Astrocyte (in vitro differentiated cells and primary cell): ENCODE data around the gene SERPINH1. TPM values are rescaled to one million over a fixed set of nuclear protein-coding genes. Genes with fewer than 3 reads are reported as not detected.

Experiments used
- DNase-seq: peaks from one replicate; pipeline ENCODE4 v3.0.0-alpha.2; 2010; ENCODE audit warnings: low read depth
- FAIRE-seq: peaks from 2 replicates; lab custom pipeline; 2011; peaks lifted over from hg19 to GRCh38; lab: Jason Lieb, UNC
- H2AFZ ChIP-seq: 2 replicates; pipeline ENCODE4 v1.6.0; 2012; ENCODE audit warnings: low read depth, low read length, inconsistent platforms
- H3K27ac ChIP-seq: 2 replicates; pipeline ENCODE4 v1.5.1; 2011; ENCODE audit warnings: low read depth, low read length, inconsistent platforms
- H3K27me3 ChIP-seq: 2 replicates; pipeline ENCODE4 v1.6.0; 2011; ENCODE audit warnings: low read length, inconsistent platforms; ENCODE audit not compliant: insufficient read depth
- H3K36me3 ChIP-seq: 2 replicates; pipeline ENCODE4 v1.5.1; 2011; ENCODE audit warnings: low read length, inconsistent platforms; ENCODE audit not compliant: insufficient read depth
- H3K4me1 ChIP-seq: 2 replicates; pipeline ENCODE4 v1.5.1; 2011; ENCODE audit warnings: low read length, inconsistent platforms; ENCODE audit not compliant: insufficient read depth
- H3K4me2 ChIP-seq: 2 replicates; pipeline ENCODE4 v1.6.0; 2012; ENCODE audit warnings: low read length, inconsistent platforms
- H3K4me3 ChIP-seq: 2 replicates; pipeline ENCODE4 v1.5.1; 2011; ENCODE audit warnings: low read depth, mild to moderate bottlenecking, low read length, inconsistent platforms; ENCODE audit not compliant: insufficient read depth
- H3K79me2 ChIP-seq: 2 replicates; pipeline ENCODE4 v1.6.0; 2012; ENCODE audit warnings: mild to moderate bottlenecking, low read length, inconsistent platforms; ENCODE audit not compliant: insufficient read depth
- H3K9ac ChIP-seq: 2 replicates; pipeline ENCODE4 v1.6.0; 2012; ENCODE audit warnings: mild to moderate bottlenecking, low read length, inconsistent platforms
- H3K9me3 ChIP-seq: 2 replicates; pipeline ENCODE4 v1.5.1; 2012; ENCODE audit warnings: low read depth, mild to moderate bottlenecking, low read length, inconsistent platforms; ENCODE audit not compliant: insufficient read depth
- H4K20me1 ChIP-seq: 2 replicates; pipeline ENCODE4 v1.6.0; 2012; ENCODE audit warnings: low read length, inconsistent platforms; ENCODE audit not compliant: insufficient read depth
- H3K27ac Mint-ChIP-seq: one replicate; pipeline ENCODE4 v1.8.0; 2021; ENCODE audit warnings: mild to moderate bottlenecking, mixed read lengths; ENCODE audit not compliant: unreplicated experiment
- H3K27me3 Mint-ChIP-seq: one replicate; pipeline ENCODE4 v1.8.0; 2021; ENCODE audit warnings: low read depth, mixed read lengths; ENCODE audit not compliant: unreplicated experiment
- H3K36me3 Mint-ChIP-seq: one replicate; pipeline ENCODE4 v1.8.0; 2021; ENCODE audit warnings: low read depth, mixed read lengths; ENCODE audit not compliant: unreplicated experiment
- H3K4me1 Mint-ChIP-seq: one replicate; pipeline ENCODE4 v1.8.0; 2021; ENCODE audit warnings: low read depth, mixed read lengths; ENCODE audit not compliant: unreplicated experiment
- H3K4me3 Mint-ChIP-seq: one replicate; pipeline ENCODE4 v1.8.0; 2021; ENCODE audit warnings: mild to moderate bottlenecking, moderate library complexity, mixed read lengths; ENCODE audit not compliant: unreplicated experiment
- H3K9me3 Mint-ChIP-seq: one replicate; pipeline ENCODE4 v1.8.0; 2021; ENCODE audit warnings: mild to moderate bottlenecking, mixed read lengths; ENCODE audit not compliant: unreplicated experiment
- CTCF ChIP-seq: IDR thresholded peaks from 2 replicates; pipeline ENCODE4 v1.5.1; 2011; ENCODE audit warnings: low read depth, mild to moderate bottlenecking, inconsistent platforms, low read length, moderate library complexity; ENCODE audit not compliant: insufficient read depth
- EZH2 ChIP-seq: IDR thresholded peaks from 2 replicates; pipeline ENCODE4 v1.6.1; 2012; ENCODE audit warnings: mild to moderate bottlenecking, low read length, inconsistent platforms; ENCODE audit not compliant: insufficient read depth
- total RNA-seq: library from RNA; stranded (reverse); gene quantifications from 2 replicates; pipeline ENCODE4 v1.2.1, GENCODE V29; 2021

SERPINH1 gene
- total RNA-seq, 1 donor from 2014 or later: 768 TPM

GRCh38 chr11:75536786-75537641, 25.0 kb upstream of the SERPINH1 start:
- Histone ChIP-seq H2AFZ (no peak overlapping the region), H3K36me3 (no peaks in the 10 kb centered on the region), H3K79me2 (no peaks in the 10 kb centered on the region), H4K20me1 (no peaks in the 10 kb centered on the region), H3K4me2 (no peak overlapping the region), H3K9ac (no peak overlapping the region), H3K27me3 (no peaks in the 10 kb centered on the region), H3K4me1 (peaks cover 7% of the 10 kb centered on the region), H3K9me3 (no peaks in the 10 kb centered on the region), H3K4me3 (no peak overlapping the region), H3K27ac (no peak overlapping the region)
- FAIRE-seq (no peak), DNase-seq (peak; percentile 29)
- no peak for TF ChIP-seq CTCF
- TF ChIP-seq EZH2: no peak
- H3K4me1 Mint-ChIP-seq: peaks cover 3% of the 10 kb centered on the region
- peaks cover 3% of the 10 kb centered on the region for H3K36me3 Mint-ChIP-seq
- H3K27me3 Mint-ChIP-seq: peaks cover 13% of the 10 kb centered on the region
- H3K4me3 Mint-ChIP-seq: no peak overlapping the region
- peak overlapping the region; percentile 1 for H3K27ac Mint-ChIP-seq
- peaks cover 2% of the 10 kb centered on the region for H3K9me3 Mint-ChIP-seq

GRCh38 chr11:75537740-75538139, 24.3 kb upstream of the SERPINH1 start:
- Mint-ChIP-seq H3K36me3 (peaks cover 3% of the 10 kb centered on the region), H3K4me1 (peaks cover 3% of the 10 kb centered on the region), H3K27ac (no peak overlapping the region), H3K4me3 (no peak overlapping the region), H3K9me3 (peaks cover 2% of the 10 kb centered on the region), H3K27me3 (peaks cover 16% of the 10 kb centered on the region)
- FAIRE-seq: no peak
- H3K27ac ChIP-seq: no peak overlapping the region
- H2AFZ ChIP-seq: no peak overlapping the region
- H4K20me1 ChIP-seq: no peaks in the 10 kb centered on the region
- H3K79me2 ChIP-seq: no peaks in the 10 kb centered on the region
- no peaks in the 10 kb centered on the region for H3K27me3 ChIP-seq
- H3K9ac ChIP-seq: no peak overlapping the region
- peaks cover 7% of the 10 kb centered on the region for H3K4me1 ChIP-seq
- no peaks in the 10 kb centered on the region for H3K36me3 ChIP-seq
- H3K4me3 ChIP-seq: no peak overlapping the region
- TF ChIP-seq CTCF: no peak
- no peak for TF ChIP-seq EZH2
- no peak for DNase-seq
- H3K4me2 ChIP-seq: no peak overlapping the region
- H3K9me3 ChIP-seq: no peaks in the 10 kb centered on the region
